Breast epithelium (tissue), 4 donors: ENCODE results near the gene SHH. TPM values are rescaled to one million over a fixed set of nuclear protein-coding genes. Genes with fewer than 3 reads are reported as not detected.

ENCODE experiments used
- DNase-seq, 2 donors: peaks; one replicate each; pipeline ENCODE4 v3.0.0-alpha.2; 2019; ENCODE audit warnings: low spot score in 2 of 2
- H3K27ac ChIP-seq, 2 donors: fragments of 200-600 bp; sonication (generic) in 1 of 2; one replicate each; pipeline ENCODE4 v1.5.1; 2016 to 2019; ENCODE audit warnings: mild to moderate bottlenecking in 1 of 2
- H3K27me3 ChIP-seq, 2 donors: fragments of 200-600 bp; sonication (generic) in 1 of 2; one replicate each; pipeline versions ENCODE4 v1.5.1 to v1.6.0; 2017 to 2019; ENCODE audit warnings: control low read depth in 1 of 2, mild to moderate bottlenecking in 1 of 2
- H3K36me3 ChIP-seq: fragments of 200-600 bp; one replicate; pipeline ENCODE4 v1.5.1; 2019
- H3K4me1 ChIP-seq, 2 donors: fragments of 200-600 bp; sonication (generic); one replicate each; pipeline ENCODE4 v1.5.1; 2016 to 2019; ENCODE audit warnings: control low read depth in 1 of 2
- H3K4me3 ChIP-seq, 3 donors: fragments of 200-600 bp; sonication (generic); 1 replicate in 2 of 3; 2 replicates in 1 of 3; pipeline ENCODE4 v1.5.1; 2016 to 2019; ENCODE audit warnings: mild to moderate bottlenecking in 3 of 3, moderate library complexity in 2 of 3
- H3K9me3 ChIP-seq, 2 donors: fragments of 200-600 bp; sonication (generic) in 1 of 2; one replicate each; pipeline ENCODE4 v1.5.1; 2016 to 2019; ENCODE audit warnings: control low read depth in 1 of 2
- CTCF ChIP-seq, 3 donors: fragments of 450-650 bp; IDR thresholded peaks; one replicate each; pipeline ENCODE4 v1.5.1; 2016 to 2017; ENCODE audit warnings: antibody characterized with exemption in 3 of 3, mild to moderate bottlenecking in 3 of 3, moderate library complexity in 3 of 3
- POLR2A ChIP-seq: fragments of 450-650 bp; IDR thresholded peaks from one replicate; pipeline ENCODE4 v1.6.1; 2016; ENCODE audit warnings: antibody characterized with exemption, mild to moderate bottlenecking, moderate library complexity
- POLR2AphosphoS5 ChIP-seq, 3 donors: sonication (generic); formaldehyde crosslinking; IDR thresholded peaks; one replicate each; pipeline ENCODE4 v1.6.1; 2017; ENCODE audit warnings: antibody characterized with exemption in 3 of 3
- intact Hi-C: fragments of 100-400 bp; cut with DNase I; formaldehyde crosslinking; loops from one replicate; pipeline ENCODE4 v1.15.1; 2023; ENCODE audit warnings: low total_unique reads
- total RNA-seq, 3 donors: library from RNA; depleted of rRNA; stranded (reverse); fragments of >200 nt; gene quantifications; one replicate each; pipeline ENCODE4 v1.1.0, GENCODE V29; 2016

SHH gene
- total RNA-seq, 3 donors from 2014 or later = not detected

GRCh38 chr7:155791836-155792235 lies 20.4 kb downstream of the SHH start:
- intact Hi-C loops = loop anchor here (5.0 kb wide), 1 partner anchor 1035 kb away; no protein-coding TSS in a partner anchor
- Histone ChIP-seq H3K36me3 (no peaks in the 10 kb centered on the region), H3K27me3 (peaks cover 0 to 11% of the 10 kb centered on the region in 2 donors), H3K4me3 (no peak overlapping the region), H3K4me1 (no peaks in the 10 kb centered on the region), H3K27ac (no peak overlapping the region), H3K9me3 (no peaks in the 10 kb centered on the region)
- no peak for DNase-seq
- no peak for TF ChIP-seq CTCF (IDR thresholded peaks at IDR 0.05)
- TF ChIP-seq POLR2A = no peak
- no peak for TF ChIP-seq POLR2AphosphoS5 (IDR thresholded peaks at IDR 0.05)

GRCh38 chr7:155791214-155791737 lies 21.0 kb downstream of the SHH start:
- intact Hi-C loops = loop anchor here (5.0 kb wide), 1 partner anchor 1036 kb away; no protein-coding TSS in a partner anchor
- no peak overlapping the region for H3K27ac ChIP-seq
- no peak for DNase-seq
- no peak overlapping the region for H3K4me3 ChIP-seq
- no peaks in the 10 kb centered on the region for H3K9me3 ChIP-seq
- H3K36me3 ChIP-seq = no peaks in the 10 kb centered on the region
- no peaks in the 10 kb centered on the region for H3K4me1 ChIP-seq
- peaks cover 0 to 5% of the 10 kb centered on the region in 2 donors for H3K27me3 ChIP-seq
- TF ChIP-seq POLR2AphosphoS5 (IDR thresholded peaks at IDR 0.05) (no peak), POLR2A (no peak), CTCF (IDR thresholded peaks at IDR 0.05) (no peak)

- TF ChIP-seq CTCF (IDR thresholded peaks at IDR 0.05) (no peak), POLR2AphosphoS5 (IDR thresholded peaks at IDR 0.05) (no peak), POLR2A (no peak)
- Histone ChIP-seq H3K27ac (no peak overlapping the region), H3K4me1 (no peaks in the 10 kb centered on the region), H3K36me3 (no peaks in the 10 kb centered on the region), H3K4me3 (no peak overlapping the region), H3K9me3 (no peaks in the 10 kb centered on the region), H3K27me3 (no peaks in the 10 kb centered on the region)
- DNase-seq = no peak
- intact Hi-C loops = loop anchor here (5.0 kb wide), 1 partner anchor 1037 kb away; no protein-coding TSS in a partner anchor
Observed at GRCh38 chr7:155790666-155791065, 21.6 kb downstream of the SHH start.

GRCh38 chr7:155789001-155789725 lies 23.1 kb downstream of the SHH start:
- no peak for TF ChIP-seq CTCF (IDR thresholded peaks at IDR 0.05)
- no peak for TF ChIP-seq POLR2A
- TF ChIP-seq POLR2AphosphoS5 (IDR thresholded peaks at IDR 0.05) = no peak
- intact Hi-C loops = no loop called here
- H3K4me1 ChIP-seq = no peaks in the 10 kb centered on the region
- H3K9me3 ChIP-seq = no peaks in the 10 kb centered on the region
- no peaks in the 10 kb centered on the region for H3K27me3 ChIP-seq
- no peak overlapping the region for H3K4me3 ChIP-seq
- H3K36me3 ChIP-seq = no peaks in the 10 kb centered on the region
- no peak overlapping the region for H3K27ac ChIP-seq
- no peak for DNase-seq

- intact Hi-C loops = no loop called here
- no peaks in the 10 kb centered on the region for H3K4me1 ChIP-seq
- no peaks in the 10 kb centered on the region for H3K27me3 ChIP-seq
- H3K4me3 ChIP-seq = no peak overlapping the region
- H3K27ac ChIP-seq = no peak overlapping the region
- TF ChIP-seq CTCF (IDR thresholded peaks at IDR 0.05) = no peak
- no peak for TF ChIP-seq POLR2A
- TF ChIP-seq POLR2AphosphoS5 (IDR thresholded peaks at IDR 0.05) = no peak
- DNase-seq = no peak
- H3K9me3 ChIP-seq = no peaks in the 10 kb centered on the region
- no peaks in the 10 kb centered on the region for H3K36me3 ChIP-seq
Observed at GRCh38 chr7:155788616-155789000, 23.7 kb downstream of the SHH start.
